ENCODE data around the gene ATF4. TPM values are rescaled to one million over a fixed set of nuclear protein-coding genes. Genes with fewer than 3 reads are reported as not detected.

Gene ATF4
- total RNA-seq, 1 donor from 2014 or later = 207 TPM

DNA sequence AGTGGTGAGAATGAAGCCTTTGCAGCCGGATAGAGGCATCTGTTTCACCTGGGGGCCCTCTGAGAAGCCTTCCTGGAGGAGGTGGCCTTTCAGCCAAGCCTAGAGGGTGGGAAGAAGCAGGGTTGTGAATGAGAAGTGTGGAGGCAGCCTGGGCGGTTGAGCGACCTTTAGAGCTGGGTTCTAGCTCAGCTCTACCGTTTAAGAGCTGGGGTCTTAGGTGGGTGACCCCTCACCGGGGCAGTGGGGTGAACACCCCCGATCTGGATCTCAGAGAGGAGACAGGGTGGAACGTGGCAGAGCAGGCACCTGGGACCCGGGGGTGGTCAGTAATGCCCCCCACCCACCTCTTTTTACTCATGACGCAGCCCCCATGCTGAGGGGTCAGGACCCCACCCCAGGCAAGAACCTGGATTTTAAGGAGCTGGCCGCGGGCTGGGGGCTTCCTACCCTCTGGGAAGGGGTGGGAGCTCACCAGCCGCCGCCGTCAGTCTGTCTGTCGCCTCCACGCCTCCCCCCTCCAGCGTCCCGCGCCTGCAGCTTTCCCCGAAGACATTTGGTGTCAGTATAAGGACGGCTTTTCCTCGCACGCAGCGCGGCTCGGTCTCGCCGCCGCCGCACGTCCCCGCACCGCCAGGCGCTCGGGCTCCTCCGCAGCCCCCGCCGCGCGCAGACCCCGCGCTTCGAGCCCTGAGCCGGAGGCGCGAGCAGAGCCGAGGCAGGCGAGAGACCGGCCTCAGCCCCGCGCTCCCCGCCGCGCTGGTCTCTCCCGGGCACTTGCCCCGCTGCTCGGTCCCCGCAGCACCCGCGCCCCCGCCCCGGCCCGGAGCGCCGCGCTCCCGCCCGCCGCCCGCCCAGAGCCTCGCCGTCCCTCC, 36.8 kb downstream of the ATF4 start:
- DNase-seq (ENCODE audit: extremely low read depth, low read depth, low spot score) = no peak

DNA sequence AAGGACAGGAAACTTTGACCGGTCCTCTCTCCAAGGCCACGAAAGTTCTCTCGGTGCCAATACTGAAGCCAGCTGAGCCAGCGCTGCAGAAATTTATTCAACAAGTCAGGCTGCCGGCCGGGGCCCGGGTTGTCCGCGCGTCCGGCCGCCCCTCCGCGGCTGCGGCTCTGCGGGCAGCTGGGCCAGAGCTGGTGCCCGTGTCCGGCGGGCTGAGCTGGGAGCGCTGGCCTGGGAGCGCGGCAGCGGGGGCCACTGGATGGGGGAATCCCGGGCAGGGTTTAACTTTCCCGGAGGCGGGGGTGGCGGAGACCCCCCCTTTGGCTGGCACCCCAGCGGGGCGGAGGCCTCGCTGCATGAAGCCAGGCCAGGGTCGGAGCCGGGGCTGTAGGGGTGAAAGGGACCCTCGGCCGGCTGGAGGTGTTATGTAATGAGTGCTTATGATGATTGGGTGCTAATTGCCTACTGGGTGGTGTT, 37.9 kb downstream of the ATF4 start:
- DNase-seq (ENCODE audit: extremely low read depth, low read depth, low spot score) = no peak

DNA sequence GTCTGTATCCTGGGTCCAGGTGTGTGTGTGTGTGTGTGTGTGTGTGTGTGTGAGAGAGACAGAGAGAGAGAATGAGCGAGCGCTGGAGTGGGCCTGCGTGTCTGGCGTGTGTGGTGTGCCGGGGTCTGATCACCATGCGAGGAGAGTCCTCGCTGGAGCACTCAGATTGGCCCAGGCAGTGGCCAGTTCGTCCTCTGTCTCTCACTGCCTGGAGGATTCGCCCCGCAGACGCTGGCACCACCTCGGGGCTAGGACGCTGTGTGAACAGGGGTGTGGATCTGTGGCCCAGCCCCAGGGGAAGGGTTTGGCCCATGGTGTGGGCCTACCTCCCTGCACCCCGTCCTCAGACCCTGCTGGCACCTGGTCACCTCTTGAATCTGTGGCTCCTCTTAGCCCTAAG, 38.6 kb downstream of the ATF4 start:
- no peak for DNase-seq (ENCODE audit: extremely low read depth, low read depth, low spot score)

- no peak for DNase-seq (ENCODE audit: extremely low read depth, low read depth, low spot score)
Measured at GRCh38 chr22:39559456-39560105, 39.2 kb downstream of the ATF4 start.

- no peak for DNase-seq (ENCODE audit: extremely low read depth, low read depth, low spot score)
Measured at GRCh38 chr22:39560127-39560526, 39.8 kb downstream of the ATF4 start.

DNA sequence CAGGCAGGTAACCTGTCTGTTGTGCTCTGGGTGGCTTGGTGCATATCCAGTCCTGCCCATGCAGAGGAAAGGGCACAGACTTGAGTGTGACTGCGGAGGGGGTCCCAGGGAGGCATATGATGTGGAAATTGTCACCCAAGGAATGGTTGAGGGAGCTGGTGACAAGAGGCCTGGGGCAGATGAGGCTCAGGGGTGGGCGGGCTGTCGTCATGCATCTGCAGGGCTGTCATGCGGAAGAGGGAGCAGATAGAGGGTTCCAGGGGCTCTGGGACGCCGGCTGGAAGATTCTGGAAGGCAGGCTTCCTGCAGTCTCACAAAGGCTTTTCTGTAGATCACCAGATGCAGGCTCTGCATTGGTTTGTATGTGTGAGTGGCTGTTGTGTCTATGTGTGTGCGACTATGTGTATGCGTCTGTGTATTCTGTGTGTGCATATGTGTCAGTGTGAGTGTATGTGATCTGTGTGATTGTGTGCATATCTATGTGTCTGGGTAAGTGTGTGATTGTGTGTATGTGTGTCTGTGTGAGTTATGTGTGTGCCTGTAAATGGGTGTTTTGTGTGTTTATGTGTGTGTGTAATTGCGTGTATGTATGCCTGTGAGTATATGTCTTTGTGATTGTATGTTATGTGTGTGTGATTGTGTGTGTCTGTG, 42.6 kb downstream of the ATF4 start:
- DNase-seq (ENCODE audit: extremely low read depth, low read depth, low spot score) = no peak

DNA sequence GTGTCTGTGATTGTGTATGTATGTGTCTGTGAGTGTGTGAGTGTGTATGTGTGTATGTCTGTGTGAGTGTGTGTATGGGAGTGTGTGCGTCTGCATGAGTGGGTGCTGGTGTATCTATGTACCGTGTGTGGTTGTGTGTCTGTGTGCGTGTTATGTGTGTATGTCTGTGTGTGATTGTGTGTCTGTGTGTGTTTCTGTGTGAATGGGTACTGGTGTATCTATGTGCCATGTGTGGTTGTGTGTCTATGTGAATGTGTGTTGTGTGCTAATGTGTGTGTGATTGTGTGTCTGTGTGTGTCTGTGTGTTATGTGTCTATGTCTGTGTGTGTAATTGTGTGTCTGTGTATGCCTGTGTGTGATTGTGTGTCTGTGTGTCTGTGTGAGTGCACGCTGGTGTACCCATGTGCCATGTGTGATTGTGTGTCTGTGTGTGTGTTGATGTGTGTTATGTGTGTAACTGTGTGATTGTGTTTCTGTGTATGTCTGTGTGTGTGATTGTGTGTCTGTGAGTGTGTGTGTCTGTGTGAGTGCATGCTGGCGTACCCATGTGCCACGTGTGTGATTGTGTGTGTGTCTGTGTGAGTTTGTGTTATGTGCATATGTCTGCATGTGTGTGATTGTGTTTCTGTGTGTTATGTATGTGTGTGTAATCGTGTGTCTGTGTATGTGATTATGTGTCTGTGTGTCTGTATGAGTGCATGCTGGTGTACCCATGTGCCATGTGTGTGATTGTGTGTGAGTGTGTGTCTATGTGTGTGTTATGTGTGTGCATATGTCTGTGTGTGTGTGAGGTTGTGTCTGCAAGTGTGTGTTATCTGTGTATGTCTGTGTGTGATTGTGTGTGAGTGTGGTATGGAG, 43.4 kb downstream of the ATF4 start:
- DNase-seq (ENCODE audit: extremely low read depth, low read depth, low spot score) = no peak

- no peak for DNase-seq (ENCODE audit: extremely low read depth, low read depth, low spot score)
Measured at GRCh38 chr22:39565414-39565944, 45.1 kb downstream of the ATF4 start.

GRCh38 chr22:39567135-39567946, 47.0 kb downstream of the ATF4 start:
- no peak for DNase-seq (ENCODE audit: extremely low read depth, low read depth, low spot score)

DNA sequence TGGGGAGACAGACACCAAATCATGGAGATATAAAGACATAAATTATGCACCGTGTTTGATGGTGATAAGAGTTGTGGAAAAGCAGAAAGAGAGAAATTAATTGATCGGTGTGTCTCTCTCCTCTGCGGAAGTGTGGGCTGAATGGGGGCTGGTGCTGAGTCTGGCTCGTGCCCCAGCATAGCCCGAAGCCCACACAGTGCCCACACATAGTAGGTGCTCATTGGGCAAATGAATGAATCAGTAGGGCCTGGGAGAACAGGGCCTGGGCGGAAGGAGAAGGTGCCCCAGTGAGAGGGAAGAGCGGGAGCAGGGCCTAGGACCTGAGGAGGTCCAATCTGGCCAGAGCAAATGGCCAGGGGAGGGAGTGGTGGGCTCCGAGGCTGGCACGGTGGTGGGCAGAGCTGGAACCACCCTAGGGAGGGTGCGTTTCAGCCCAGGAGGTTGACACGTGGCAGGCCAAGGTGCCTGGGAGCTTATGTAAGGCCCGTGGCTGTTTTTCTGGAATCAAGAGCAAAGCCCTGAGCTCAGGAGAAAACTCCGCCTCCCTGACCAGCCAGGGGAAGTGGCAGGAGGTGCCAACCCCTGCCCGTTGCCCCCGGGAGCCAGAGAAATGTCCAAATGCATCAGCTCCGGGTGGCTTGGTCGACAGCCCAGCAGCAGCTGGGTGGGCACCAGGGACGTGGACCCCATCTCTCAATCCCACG, 48.1 kb downstream of the ATF4 start:
- no peak for DNase-seq (ENCODE audit: extremely low read depth, low read depth, low spot score)

DNA sequence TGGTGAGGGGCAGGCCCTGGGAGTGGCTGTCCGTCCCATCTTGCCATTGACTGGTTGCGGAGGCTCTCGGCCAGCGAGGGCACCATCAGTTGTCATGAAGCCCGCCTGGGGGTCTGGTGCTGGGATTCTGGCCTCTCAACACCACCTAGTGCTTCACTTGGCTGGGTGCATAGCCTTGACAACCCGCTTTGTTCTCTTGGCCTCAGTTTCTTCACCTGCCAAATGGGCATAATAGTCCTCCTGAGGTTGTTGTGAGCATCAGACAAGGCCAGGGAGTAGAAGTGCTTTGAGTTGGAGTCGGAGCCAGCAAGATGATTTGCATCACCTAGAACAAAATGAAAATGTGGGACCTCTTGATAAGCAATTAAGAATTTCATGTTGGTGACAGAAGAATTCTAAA, 48.7 kb downstream of the ATF4 start:
- DNase-seq (ENCODE audit: extremely low read depth, low read depth, low spot score) = no peak

GRCh38 chr22:39570226-39570625, 49.9 kb downstream of the ATF4 start:
- no peak for DNase-seq (ENCODE audit: extremely low read depth, low read depth, low spot score)

DNA sequence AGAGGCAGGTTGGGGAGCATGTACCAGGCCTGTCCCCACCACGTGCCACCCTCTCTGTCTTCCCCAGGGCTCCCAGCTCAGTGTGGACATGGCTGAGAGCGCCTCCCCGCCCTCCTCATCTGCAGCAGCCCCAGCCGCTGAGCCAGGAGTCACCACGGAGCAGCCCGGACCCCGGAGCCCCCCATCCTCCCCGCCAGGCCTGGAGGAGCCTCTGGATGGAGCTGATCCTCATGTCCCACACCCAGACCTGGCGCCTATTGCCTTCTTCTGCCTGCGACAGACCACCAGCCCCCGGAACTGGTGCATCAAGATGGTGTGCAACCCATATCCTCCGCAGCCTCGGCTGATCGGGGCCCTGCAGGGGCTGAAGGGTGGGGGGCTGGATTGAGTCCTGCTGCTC, 50.3 kb downstream of the ATF4 start, which contains the start of gene CACNA1I:
CACNA1I (plus strand) TSS at position 89 of the 400 bp plus-strand sequence; CDS start at position 89, 0 bp downstream.
- no peak for DNase-seq (ENCODE audit: extremely low read depth, low read depth, low spot score)

DNA sequence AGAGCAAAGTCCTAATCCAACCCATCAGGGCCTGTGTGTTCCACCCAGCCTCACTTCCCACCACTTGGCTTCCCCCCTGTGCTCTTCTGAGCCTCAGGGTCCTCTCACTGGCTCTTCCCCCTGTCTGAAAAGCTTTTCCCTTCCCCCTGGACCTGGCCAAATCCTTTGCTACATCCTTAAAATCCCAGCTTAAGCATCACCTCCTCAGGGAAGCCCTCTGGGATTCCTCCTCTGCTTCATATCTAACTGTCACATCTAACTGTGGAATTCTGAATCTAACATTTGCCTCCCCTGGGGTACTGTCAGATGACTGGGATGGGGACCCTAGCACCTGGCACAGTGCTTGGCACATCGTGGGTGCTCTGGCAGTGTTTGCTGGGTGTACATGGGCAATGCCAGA, 51.2 kb downstream of the ATF4 start:
- DNase-seq (ENCODE audit: extremely low read depth, low read depth, low spot score) = no peak

Other genes starting within 250 kb of the ATF4 start
- 1,628 and 2,151 TPM in 2 replicates for gene RPL3, start 200.9 kb upstream of the ATF4 start, total RNA-seq
- 3.1 and 3.3 TPM in 2 replicates for gene SYNGR1, start 170.6 kb upstream of the ATF4 start, total RNA-seq
- gene TAB1, start 120.8 kb upstream of the ATF4 start, total RNA-seq = 11.5 and 15.8 TPM in 2 replicates
- gene MGAT3, start 63.5 kb upstream of the ATF4 start, total RNA-seq = 0.05 and 0.12 TPM in 2 replicates
- gene MIEF1, start 18.3 kb upstream of the ATF4 start, total RNA-seq = 20.3 and 33.3 TPM in 2 replicates
- 85.1 and 103 TPM in 2 replicates for gene RPS19BP1, start 12.2 kb downstream of the ATF4 start, total RNA-seq
- gene CACNA1I, start 50.2 kb downstream of the ATF4 start, total RNA-seq = not detected in 2 replicates